DOHH2 (cell line): Measurements from ENCODE around the gene MAPK8.

ENCODE experiments used
- H3F3A ChIP-seq: fragments of 200-600 bp; sonication (generic), shearing (Covaris generic); 2 replicates; pipeline ENCODE4 v1.6.0; 2016; ENCODE audit warnings: antibody characterized with exemption, mild to moderate bottlenecking; ENCODE audit not compliant: control insufficient read depth, insufficient read depth
- H3K27ac ChIP-seq: fragments of 200-600 bp; sonication (generic); 2 replicates; pipeline ENCODE4 v1.5.1; 2014; ENCODE audit warnings: low read depth, mild to moderate bottlenecking, low read length, moderate library complexity
- H3K27me3 ChIP-seq: fragments of 200-600 bp; sonication (generic); 2 replicates; pipeline ENCODE4 v1.6.1; 2014; ENCODE audit warnings: mild to moderate bottlenecking, low read length, mixed read lengths; ENCODE audit not compliant: control insufficient read depth
- H3K36me3 ChIP-seq: fragments of 200-600 bp; sonication (generic); 2 replicates; pipeline ENCODE4 v1.6.1; 2014; ENCODE audit warnings: mild to moderate bottlenecking, low read length, moderate library complexity, mixed read lengths; ENCODE audit not compliant: control insufficient read depth
- H3K4me1 ChIP-seq: fragments of 200-600 bp; sonication (generic); 2 replicates; pipeline ENCODE4 v1.6.1; 2014; ENCODE audit warnings: mild to moderate bottlenecking, low read length, mixed read lengths; ENCODE audit not compliant: control insufficient read depth
- H3K4me2 ChIP-seq: fragments of 200-600 bp; sonication (generic); 2 replicates; pipeline ENCODE4 v1.6.0; 2014; ENCODE audit warnings: mild to moderate bottlenecking, low read length, moderate library complexity
- H3K4me3 ChIP-seq: fragments of 200-600 bp; sonication (generic); 2 replicates; pipeline ENCODE4 v1.5.1; 2014; ENCODE audit warnings: mild to moderate bottlenecking, low read length, mixed read lengths
- H3K79me2 ChIP-seq: fragments of 200-600 bp; sonication (generic); 2 replicates; pipeline ENCODE4 v1.6.1; 2014; ENCODE audit warnings: mild to moderate bottlenecking, low read length, mixed read lengths; ENCODE audit not compliant: control insufficient read depth
- H3K9me2 ChIP-seq: fragments of 200-600 bp; sonication (generic); replicated peaks from 2 replicates; pipeline ENCODE4 v1.6.1; 2014; ENCODE audit warnings: mild to moderate bottlenecking, low read length, mixed read lengths; ENCODE audit not compliant: control insufficient read depth
- H3K9me3 ChIP-seq: fragments of 200-600 bp; sonication (generic); 2 replicates; pipeline ENCODE4 v1.6.1; 2014; ENCODE audit warnings: antibody characterized with exemption, low read length, mixed read lengths; ENCODE audit not compliant: control insufficient read depth, insufficient read depth
- H4K20me1 ChIP-seq: fragments of 200-600 bp; sonication (generic); 2 replicates; pipeline ENCODE4 v1.6.0; 2014; ENCODE audit warnings: low read depth, mild to moderate bottlenecking, antibody characterized with exemption, low read length, moderate library complexity; ENCODE audit not compliant: control insufficient read depth, insufficient read depth
- CTCF ChIP-seq: fragments of 200-600 bp; sonication (generic); IDR thresholded peaks from one replicate; pipeline ENCODE4 v1.5.1; 2014; ENCODE audit warnings: antibody characterized with exemption, mild to moderate bottlenecking, low read depth, low read length; ENCODE audit not compliant: poor library complexity, severe bottlenecking
- EZH2phosphoT487 ChIP-seq: fragments of 200-600 bp; sonication (generic); IDR thresholded peaks from 2 replicates; pipeline ENCODE4 v1.6.1; 2017; ENCODE audit warnings: borderline replicate concordance, mild to moderate bottlenecking, antibody characterized with exemption, low read length, moderate library complexity, mixed read lengths

The MAPK8 gene

GRCh38 chr10:48389272-48389671, 82.8 kb downstream of the MAPK8 start:
- Histone ChIP-seq H4K20me1 (no peaks in the 10 kb centered on the region), H3F3A (no peaks in the 10 kb centered on the region), H3K27ac (no peak overlapping the region), H3K4me3 (no peak overlapping the region), H3K27me3 (no peaks in the 10 kb centered on the region), H3K9me3 (no peaks in the 10 kb centered on the region), H3K36me3 (no peaks in the 10 kb centered on the region), H3K79me2 (no peaks in the 10 kb centered on the region), H3K9me2 (no peaks in the 10 kb centered on the region), H3K4me2 (no peak overlapping the region), H3K4me1 (no peaks in the 10 kb centered on the region)
- TF ChIP-seq EZH2phosphoT487 (no peak), CTCF (no peak)

- Histone ChIP-seq H4K20me1 (no peaks in the 10 kb centered on the region), H3K9me3 (no peaks in the 10 kb centered on the region), H3K36me3 (no peaks in the 10 kb centered on the region), H3K4me2 (no peak overlapping the region), H3K27me3 (no peaks in the 10 kb centered on the region), H3F3A (no peaks in the 10 kb centered on the region), H3K27ac (no peak overlapping the region), H3K4me1 (no peaks in the 10 kb centered on the region), H3K79me2 (no peaks in the 10 kb centered on the region), H3K4me3 (no peak overlapping the region), H3K9me2 (no peaks in the 10 kb centered on the region)
- TF ChIP-seq CTCF = no peak
- no peak for TF ChIP-seq EZH2phosphoT487
These were observed 83.5 kb downstream of the MAPK8 start for GRCh38 chr10:48389846-48390557.

GRCh38 chr10:48390558-48390871, 84.0 kb downstream of the MAPK8 start:
- no peak overlapping the region for H3K4me2 ChIP-seq
- H3K79me2 ChIP-seq = no peaks in the 10 kb centered on the region
- no peaks in the 10 kb centered on the region for H3K9me2 ChIP-seq
- H4K20me1 ChIP-seq = no peaks in the 10 kb centered on the region
- H3K4me1 ChIP-seq = no peaks in the 10 kb centered on the region
- H3F3A ChIP-seq = no peaks in the 10 kb centered on the region
- no peaks in the 10 kb centered on the region for H3K27me3 ChIP-seq
- TF ChIP-seq EZH2phosphoT487 (no peak), CTCF (no peak)
- no peaks in the 10 kb centered on the region for H3K36me3 ChIP-seq
- no peak overlapping the region for H3K4me3 ChIP-seq
- H3K9me3 ChIP-seq = no peaks in the 10 kb centered on the region
- no peak overlapping the region for H3K27ac ChIP-seq
